Fibroblast of lung (primary cell): ENCODE measurements around the gene G6PC3. TPM values are rescaled to one million over a fixed set of nuclear protein-coding genes. Genes with fewer than 3 reads are reported as not detected.

Source experiments
- DNase-seq, 2 donors: peaks; one replicate each; pipeline versions ENCODE4 v3.0.0 to v3.0.0-alpha.2; 2010; ENCODE audit warnings: low read depth in 2 of 2
- H2AFZ ChIP-seq: 2 replicates; pipeline ENCODE4 v1.5.1; 2012; ENCODE audit warnings: low read length, control low read depth, inconsistent platforms
- H3K27ac ChIP-seq: 2 replicates; pipeline ENCODE4 v1.5.1; 2011; ENCODE audit warnings: low read length, control low read depth; ENCODE audit not compliant: insufficient read depth
- H3K27me3 ChIP-seq: 2 replicates; pipeline ENCODE4 v1.5.1; 2011; ENCODE audit warnings: mild to moderate bottlenecking, low read length; ENCODE audit not compliant: control insufficient read depth, insufficient read depth
- H3K36me3 ChIP-seq: 2 replicates; pipeline ENCODE4 v1.5.1; 2011; ENCODE audit warnings: low read length; ENCODE audit not compliant: control insufficient read depth, insufficient read depth
- H3K4me1 ChIP-seq: 2 replicates; pipeline ENCODE4 v1.5.1; 2011; ENCODE audit warnings: low read length; ENCODE audit not compliant: control insufficient read depth, insufficient read depth; ENCODE audit errors: extremely low read depth
- H3K4me2 ChIP-seq: 2 replicates; pipeline ENCODE4 v1.5.1; 2011; ENCODE audit warnings: low read length, control low read depth; ENCODE audit not compliant: insufficient read depth; ENCODE audit errors: extremely low read depth
- H3K4me3 ChIP-seq, 4 experiments: fragments of 200-600 bp in 1 of 4; sonication (generic) in 1 of 4; replicated peaks in 1 of 4; 2 replicates each; pipeline ENCODE4 v1.5.1; 2011 to 2016; ENCODE audit warnings: low read length in 4 of 4, low read depth in 3 of 4, mild to moderate bottlenecking in 3 of 4, control low read depth in 2 of 4, inconsistent platforms in 1 of 4, mixed read lengths in 1 of 4; ENCODE audit not compliant: insufficient read depth in 1 of 4; ENCODE audit errors: control extremely low read depth in 1 of 4
- H3K79me2 ChIP-seq: 2 replicates; pipeline ENCODE4 v1.5.1; 2012; ENCODE audit warnings: mild to moderate bottlenecking, low read length, inconsistent platforms; ENCODE audit not compliant: control insufficient read depth, insufficient read depth
- H3K9ac ChIP-seq: 2 replicates; pipeline ENCODE4 v1.5.1; 2011; ENCODE audit warnings: mild to moderate bottlenecking, low read length, control low read depth; ENCODE audit not compliant: insufficient read depth
- H3K9me3 ChIP-seq: 2 replicates; pipeline ENCODE4 v1.5.1; 2012; ENCODE audit warnings: low read depth, low read length; ENCODE audit not compliant: control insufficient read depth, insufficient read depth
- H4K20me1 ChIP-seq: 2 replicates; pipeline ENCODE4 v1.5.1; 2011; ENCODE audit warnings: low read length; ENCODE audit not compliant: control insufficient read depth, insufficient read depth; ENCODE audit errors: extremely low read depth
- EZH2 ChIP-seq: IDR thresholded peaks from 2 replicates; pipeline ENCODE4 v1.5.1; 2012; ENCODE audit warnings: low read length, control low read depth, mild to moderate bottlenecking; ENCODE audit errors: missing control alignments
- polyA plus RNA-seq, 2 donors: library from polyadenylated mRNA; depleted of rRNA in 1 of 2; stranded (reverse) in 1 of 2; unstranded in 1 of 2; fragments of >200 nt; gene quantifications; 2 replicates each; pipeline ENCODE4 v1.2.1, GENCODE V29; 2011 to 2012; ENCODE audit warnings: missing spikeins in 1 of 2
- total RNA-seq: library from RNA; depleted of rRNA; stranded (reverse); fragments of >200 nt; gene quantifications from 2 replicates; pipeline ENCODE4 v1.2.1, GENCODE V29; 2014
- TF ChIP-seq, protein P1 (sequence below), 2 donors: IDR thresholded peaks in 1 of 2; conservative IDR thresholded peaks in 1 of 2; 1 replicate in 1 of 2; 2 replicates in 1 of 2; pipeline ENCODE4 v1.5.1; 2011 to 2012; ENCODE audit warnings: low read length in 2 of 2, control low read depth in 1 of 2, inconsistent platforms in 1 of 2, low read depth in 1 of 2, mild to moderate bottlenecking in 1 of 2

G6PC3 gene
- total and polyA plus RNA-seq, 2 donors (not counting 1 experiment from before 2014, with no cell fraction given), result 40.0 to 76.1 TPM

DNA sequence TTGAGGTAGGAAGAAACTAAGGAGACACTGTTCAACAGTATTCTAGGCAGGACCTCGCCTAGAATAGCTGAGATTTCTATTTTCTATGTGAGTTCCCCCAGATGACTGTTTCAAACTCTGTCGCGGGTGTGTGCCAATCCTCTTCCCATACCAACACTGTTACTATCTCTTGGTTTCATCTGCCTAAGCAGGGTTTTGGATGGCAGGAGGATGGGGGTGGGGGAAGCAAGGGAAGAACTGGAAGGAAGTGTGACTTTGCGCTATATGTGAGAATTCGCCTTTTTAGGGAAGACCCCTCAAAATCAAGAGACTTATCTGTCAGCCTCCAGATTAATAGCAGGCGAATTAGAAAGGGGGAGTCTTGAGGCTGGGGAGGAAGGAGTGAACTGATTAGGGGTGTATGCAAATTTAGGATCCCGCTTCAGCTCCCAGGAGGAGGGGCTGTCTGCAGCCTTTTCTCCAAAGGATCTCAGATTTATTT is 521 bp upstream of the G6PC3 start:
- Histone ChIP-seq H3K27ac (peak overlapping the region; percentile 62), H3K9me3 (no peaks in the 10 kb centered on the region), H3K4me2 (peak overlapping the region; percentile 42), H3K9ac (peak overlapping the region; percentile 27), H3K27me3 (no peaks in the 10 kb centered on the region), H2AFZ (peak overlapping the region; percentile 2), H3K4me1 (peaks cover 7% of the 10 kb centered on the region), H4K20me1 (no peaks in the 10 kb centered on the region), H3K4me3 (peak overlapping the region; percentile 16 to 66 (median 41)), H3K79me2 (peaks cover 28% of the 10 kb centered on the region), H3K36me3 (peaks cover 3% of the 10 kb centered on the region)
- no peak for TF ChIP-seq EZH2
- TF ChIP-seq, protein P1, sequence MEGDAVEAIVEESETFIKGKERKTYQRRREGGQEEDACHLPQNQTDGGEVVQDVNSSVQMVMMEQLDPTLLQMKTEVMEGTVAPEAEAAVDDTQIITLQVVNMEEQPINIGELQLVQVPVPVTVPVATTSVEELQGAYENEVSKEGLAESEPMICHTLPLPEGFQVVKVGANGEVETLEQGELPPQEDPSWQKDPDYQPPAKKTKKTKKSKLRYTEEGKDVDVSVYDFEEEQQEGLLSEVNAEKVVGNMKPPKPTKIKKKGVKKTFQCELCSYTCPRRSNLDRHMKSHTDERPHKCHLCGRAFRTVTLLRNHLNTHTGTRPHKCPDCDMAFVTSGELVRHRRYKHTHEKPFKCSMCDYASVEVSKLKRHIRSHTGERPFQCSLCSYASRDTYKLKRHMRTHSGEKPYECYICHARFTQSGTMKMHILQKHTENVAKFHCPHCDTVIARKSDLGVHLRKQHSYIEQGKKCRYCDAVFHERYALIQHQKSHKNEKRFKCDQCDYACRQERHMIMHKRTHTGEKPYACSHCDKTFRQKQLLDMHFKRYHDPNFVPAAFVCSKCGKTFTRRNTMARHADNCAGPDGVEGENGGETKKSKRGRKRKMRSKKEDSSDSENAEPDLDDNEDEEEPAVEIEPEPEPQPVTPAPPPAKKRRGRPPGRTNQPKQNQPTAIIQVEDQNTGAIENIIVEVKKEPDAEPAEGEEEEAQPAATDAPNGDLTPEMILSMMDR (conservative IDR thresholded peaks at IDR 0.05 in 1 of 2, IDR thresholded peaks at IDR 0.05 in 1 of 2; ENCODE audit: low read depth in 1 of 2, low read length in 2 of 2), result no peak
- peak in 1 of 2 donors; percentile 6 for DNase-seq

DNA sequence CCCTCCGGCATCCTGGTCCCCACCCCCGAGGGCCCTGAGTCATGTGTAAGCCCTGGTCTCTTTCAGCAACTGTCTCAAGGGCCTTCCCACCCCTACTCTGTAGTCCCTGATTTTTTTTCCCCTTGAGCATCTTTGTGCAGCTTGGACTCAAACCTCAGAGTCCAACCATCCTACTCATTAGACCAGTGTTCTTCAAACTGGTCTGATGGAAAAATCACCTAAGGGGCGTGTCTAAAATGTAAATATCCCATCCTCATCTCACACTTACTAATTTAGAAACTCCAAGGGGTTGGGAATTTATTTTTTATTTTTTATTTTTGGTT is 624 bp downstream of the G6PC3 start:
- no peaks in the 10 kb centered on the region for H3K9me3 ChIP-seq
- TF ChIP-seq, protein P1 (conservative IDR thresholded peaks at IDR 0.05 in 1 of 2, IDR thresholded peaks at IDR 0.05 in 1 of 2; ENCODE audit: low read depth in 1 of 2, low read length in 2 of 2), result no peak
- no peak for TF ChIP-seq EZH2
- peak overlapping the region; percentile 79 for H3K4me2 ChIP-seq
- H3K4me1 ChIP-seq, result peaks cover 4% of the 10 kb centered on the region
- peaks cover 13% of the 10 kb centered on the region for H3K36me3 ChIP-seq
- peak overlapping the region; percentile 15 for H2AFZ ChIP-seq
- peak overlapping the region; percentile 87 for H3K9ac ChIP-seq
- peak overlapping the region; percentile 94 for H3K27ac ChIP-seq
- H3K27me3 ChIP-seq, result no peaks in the 10 kb centered on the region
- peak overlapping the region; percentile 44 to 88 (median 60) for H3K4me3 ChIP-seq
- no peaks in the 10 kb centered on the region for H4K20me1 ChIP-seq
- H3K79me2 ChIP-seq, result peaks cover 17% of the 10 kb centered on the region
- DNase-seq, result peak in 1 of 2 donors; percentile 87

DNA sequence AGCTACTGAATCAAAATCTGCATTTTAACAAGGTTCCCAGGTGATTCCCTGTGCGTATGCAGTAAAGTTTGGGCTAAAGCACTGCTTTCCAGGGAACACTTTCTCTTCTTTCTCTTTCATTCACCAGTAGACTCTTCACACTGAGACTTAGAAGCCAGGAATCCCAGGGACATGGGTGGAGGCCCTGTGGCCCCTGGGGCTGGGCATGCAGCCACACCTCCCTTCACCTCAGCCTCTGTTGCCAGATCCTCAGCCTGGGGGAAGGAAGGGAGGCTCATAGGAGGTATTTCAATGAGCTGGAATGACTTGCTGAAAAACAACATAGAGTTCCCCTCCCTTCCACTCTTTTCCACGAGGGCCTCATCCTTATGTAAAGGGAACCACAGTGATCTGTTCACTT is 1.2 kb downstream of the G6PC3 start:
- Histone ChIP-seq H3K4me3 (peak overlapping the region; percentile 44 to 88 (median 60)), H2AFZ (no peak overlapping the region), H3K79me2 (peaks cover 15% of the 10 kb centered on the region), H3K27ac (peak overlapping the region; percentile 94), H3K36me3 (peaks cover 17% of the 10 kb centered on the region), H3K9ac (peak overlapping the region; percentile 11), H4K20me1 (no peaks in the 10 kb centered on the region), H3K4me1 (peaks cover 4% of the 10 kb centered on the region), H3K27me3 (no peaks in the 10 kb centered on the region), H3K9me3 (no peaks in the 10 kb centered on the region), H3K4me2 (peak overlapping the region; percentile 79)
- TF ChIP-seq, protein P1 (conservative IDR thresholded peaks at IDR 0.05 in 1 of 2, IDR thresholded peaks at IDR 0.05 in 1 of 2; ENCODE audit: low read depth in 1 of 2, low read length in 2 of 2), result no peak
- TF ChIP-seq EZH2, result no peak
- DNase-seq, result peak in 1 of 2 donors; percentile 15
